Spleen (tissue), 11 donors: Measurements from ENCODE around the gene PCCA. TPM values are rescaled to one million over a fixed set of nuclear protein-coding genes. Genes with fewer than 3 reads are reported as not detected.

Experiments
- DNase-seq: peaks from one replicate; pipeline ENCODE4 v3.0.0-alpha.2; 2020
- H3K27ac ChIP-seq, 8 donors: fragments of 200-600 bp; sonication (generic) in 7 of 8; 1 replicate in 4 of 8; 2 replicates in 4 of 8; pipeline versions ENCODE4 v1.5.0 to v1.8.0; 2016 to 2021; ENCODE audit warnings: inconsistent platforms in 4 of 8, mild to moderate bottlenecking in 4 of 8, moderate library complexity in 1 of 8
- H3K27me3 ChIP-seq, 7 donors: fragments of 200-600 bp; sonication (generic) in 6 of 7; replicated peaks in 1 of 7; 1 replicate in 4 of 7; 2 replicates in 3 of 7; pipeline versions ENCODE4 v1.5.0 to v1.8.0; 2016 to 2021; ENCODE audit warnings: inconsistent platforms in 3 of 7, mild to moderate bottlenecking in 1 of 7
- H3K36me3 ChIP-seq, 6 donors: fragments of 200-600 bp; sonication (generic) in 5 of 6; 1 replicate in 4 of 6; 2 replicates in 2 of 6; pipeline versions ENCODE4 v1.5.0 to v1.8.0; 2016 to 2021; ENCODE audit warnings: inconsistent platforms in 2 of 6
- H3K4me1 ChIP-seq, 6 donors: fragments of 200-600 bp; sonication (generic) in 5 of 6; 1 replicate in 3 of 6; 2 replicates in 3 of 6; pipeline versions ENCODE4 v1.5.0 to v1.8.0; 2016 to 2021; ENCODE audit warnings: inconsistent platforms in 3 of 6
- H3K4me3 ChIP-seq, 8 donors: fragments of 200-600 bp; sonication (generic) in 7 of 8; 1 replicate in 4 of 8; 2 replicates in 4 of 8; pipeline versions ENCODE4 v1.5.0 to v1.8.0; 2016 to 2021; ENCODE audit warnings: inconsistent platforms in 4 of 8, mild to moderate bottlenecking in 4 of 8, moderate library complexity in 2 of 8
- H3K9me3 ChIP-seq, 8 donors: fragments of 200-600 bp; sonication (generic) in 7 of 8; 1 replicate in 4 of 8; 2 replicates in 4 of 8; pipeline versions ENCODE4 v1.5.0 to v1.8.0; 2016 to 2021; ENCODE audit warnings: inconsistent platforms in 4 of 8
- CTCF ChIP-seq, 11 experiments: fragments of 200-600 bp in 7 of 11; fragments of 450-650 bp in 4 of 11; sonication (generic) in 4 of 11; IDR thresholded peaks in 8 of 11; conservative IDR thresholded peaks in 3 of 11; 1 replicate in 7 of 11; 2 replicates in 4 of 11; pipeline versions ENCODE4 v1.4.0 to v1.8.0; 2016 to 2021; ENCODE audit warnings: antibody characterized with exemption in 11 of 11, inconsistent platforms in 4 of 11, mild to moderate bottlenecking in 1 of 11
- POLR2A ChIP-seq, 3 donors: fragments of 450-650 bp; IDR thresholded peaks; one replicate each; pipeline ENCODE4 v1.5.1; 2017; ENCODE audit warnings: antibody characterized with exemption in 3 of 3, mild to moderate bottlenecking in 1 of 3
- POLR2AphosphoS5 ChIP-seq, 3 donors: sonication (generic); formaldehyde crosslinking; IDR thresholded peaks; one replicate each; pipeline ENCODE4 v1.5.1; 2017; ENCODE audit warnings: antibody characterized with exemption in 3 of 3
- WGBS, 5 donors: extraction: QIAGEN DNeasy Blood & Tissue Kit in 3 of 5; methylation state at CpG; one replicate each; pipeline versions ENCODE4 v1.1.5 to v1.1.7; 2013 to 2018; 5-methylcytosine and 5-hydroxymethylcytosine counted together
- intact Hi-C: fragments of 100-400 bp; cut with DNase I; formaldehyde crosslinking; loops from one replicate; pipeline ENCODE4 v1.15.0; 2023; ENCODE audit warnings: low total_unique reads
- polyA plus RNA-seq, 3 donors: library from polyadenylated mRNA; stranded (reverse); fragments of 200-250 nt; gene quantifications; one replicate each; pipeline ENCODE4 v1.2.1, GENCODE V29; 2013
- total RNA-seq, 7 donors: library from RNA; depleted of rRNA in 3 of 7; stranded (reverse); fragments of >200 nt in 3 of 7; fragmentation: NEBNext Ultra II Directional in 4 of 7; extraction: Animal tissue kit (Norgen Biotek cat#: 25700) in 4 of 7; gene quantifications; one replicate each; pipeline versions ENCODE4 v1.1.0 to v1.2.1, GENCODE V29; 2016 to 2021
- donor health status: healthy with polysubstance abuse.
- donor health status: DM: no; HTN: no; CAD: no; lungs with moderate emphysema.
- donor health status: DM: no; HTN: no; CAD: no.
- donor health status: Bipolar disorder and iron deficiency.
- donor health status: healthy.
- donor health status: DM: no; HTN: no; CAD: no.
- donor health status: DM: yes; HTN: yes; CAD: no.

The PCCA gene
- total and polyA plus RNA-seq, 10 donors, result 9.3 to 54.9 (median 43.9) TPM

- TF ChIP-seq CTCF (IDR thresholded peaks at IDR 0.05 in 8 of 11, conservative IDR thresholded peaks at IDR 0.05 in 3 of 11) (no peak), POLR2AphosphoS5 (IDR thresholded peaks at IDR 0.05) (no peak), POLR2A (IDR thresholded peaks at IDR 0.05) (no peak)
- intact Hi-C loops, result no loop called here
- Histone ChIP-seq H3K4me3 (no peak overlapping the region), H3K27ac (no peak overlapping the region), H3K4me1 (peaks cover 0 to 10% (median 0%) of the 10 kb centered on the region in 6 donors), H3K27me3 (peaks cover 0 to 6% (median 0%) of the 10 kb centered on the region in 7 donors), H3K36me3 (peaks cover 0 to 58% (median 7%) of the 10 kb centered on the region in 6 donors), H3K9me3 (no peaks in the 10 kb centered on the region)
- WGBS, 5 donors, result 85 to 94% (median 92%) methylated on average over 19 to 27 of the region's 27 CpGs
- DNase-seq, result no peak
Observed at GRCh38 chr13:100526318-100527000, 437.6 kb downstream of the PCCA start.

DNA sequence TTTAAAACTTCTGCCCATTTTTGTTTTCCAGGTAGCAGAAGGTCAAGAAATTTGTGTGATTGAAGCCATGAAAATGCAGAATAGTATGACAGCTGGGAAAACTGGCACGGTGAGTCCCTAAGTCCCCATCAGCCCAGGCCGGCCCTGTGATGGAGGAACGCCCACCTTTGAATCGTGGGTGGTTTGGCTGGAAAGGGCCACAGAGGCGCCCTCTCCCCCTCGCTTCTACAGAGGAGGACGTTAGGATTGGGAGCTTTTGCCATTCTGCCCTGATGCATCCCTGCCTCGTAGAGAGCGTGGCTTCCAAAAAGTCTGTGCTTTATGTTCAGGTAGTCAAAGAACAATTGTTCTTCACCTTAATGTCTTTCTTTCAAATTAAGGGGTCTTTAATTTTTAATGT is 438.8 kb downstream of the PCCA start:
- TF ChIP-seq CTCF (IDR thresholded peaks at IDR 0.05 in 8 of 11, conservative IDR thresholded peaks at IDR 0.05 in 3 of 11), result no peak
- TF ChIP-seq POLR2A (IDR thresholded peaks at IDR 0.05), result no peak
- TF ChIP-seq POLR2AphosphoS5 (IDR thresholded peaks at IDR 0.05), result no peak

GRCh38 chr13:100528353-100528752 is 439.5 kb downstream of the PCCA start:
- H3K36me3 ChIP-seq, result peaks cover 0 to 74% (median 16%) of the 10 kb centered on the region in 6 donors
- 91 to 98% (median 93%) methylated on average over 9 of the region's 9 CpGs for WGBS, 5 donors
- no peaks in the 10 kb centered on the region for H3K4me1 ChIP-seq
- no peak overlapping the region for H3K4me3 ChIP-seq
- peaks cover 0 to 5% (median 0%) of the 10 kb centered on the region in 8 donors for H3K9me3 ChIP-seq
- TF ChIP-seq CTCF (IDR thresholded peaks at IDR 0.05 in 8 of 11, conservative IDR thresholded peaks at IDR 0.05 in 3 of 11), result no peak
- TF ChIP-seq POLR2A (IDR thresholded peaks at IDR 0.05), result no peak
- TF ChIP-seq POLR2AphosphoS5 (IDR thresholded peaks at IDR 0.05), result no peak
- H3K27me3 ChIP-seq, result no peaks in the 10 kb centered on the region
- intact Hi-C loops, result no loop called here
- H3K27ac ChIP-seq, result no peak overlapping the region
- DNase-seq, result no peak

More for the DNA sequence above, 438.8 kb downstream of the PCCA start:
- H3K36me3 ChIP-seq, result peaks cover 0 to 68% (median 15%) of the 10 kb centered on the region in 6 donors
- intact Hi-C loops, result no loop called here
- no peaks in the 10 kb centered on the region for H3K4me1 ChIP-seq
- 91 to 98% (median 95%) methylated on average over 9 of the region's 9 CpGs for WGBS, 5 donors
- no peak for DNase-seq
- no peak overlapping the region for H3K27ac ChIP-seq
- H3K9me3 ChIP-seq, result peaks cover 0 to 5% (median 0%) of the 10 kb centered on the region in 8 donors
- H3K4me3 ChIP-seq, result no peak overlapping the region
- peaks cover 0 to under 1% (median 0%) of the 10 kb centered on the region in 7 donors for H3K27me3 ChIP-seq

DNA sequence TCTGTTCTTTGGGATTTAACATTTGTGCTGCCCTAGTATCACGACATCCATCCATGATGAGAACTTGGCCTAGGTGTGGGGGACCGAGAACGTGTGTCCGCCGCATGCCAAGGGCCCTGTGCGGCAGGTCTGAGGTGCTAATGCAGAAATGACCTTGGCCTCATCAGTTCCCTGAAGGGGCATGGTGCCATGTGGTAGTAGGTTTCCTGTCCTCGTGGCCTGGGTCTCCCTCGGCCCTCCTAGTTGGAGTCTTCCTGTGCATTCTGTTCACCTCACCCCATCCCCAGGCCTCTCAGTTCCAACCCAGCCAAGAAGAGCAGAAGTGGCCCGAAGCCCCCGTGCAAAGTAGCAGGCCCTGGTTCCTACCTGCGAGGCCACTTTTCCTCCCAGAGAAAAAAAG is 439.9 kb downstream of the PCCA start:
- H3K4me3 ChIP-seq, result no peak overlapping the region
- intact Hi-C loops, result no loop called here
- H3K27ac ChIP-seq, result no peak overlapping the region
- H3K4me1 ChIP-seq, result no peaks in the 10 kb centered on the region
- 84 to 94% (median 88%) methylated on average over 11 of the region's 11 CpGs for WGBS, 5 donors
- TF ChIP-seq CTCF (IDR thresholded peaks at IDR 0.05 in 8 of 11, conservative IDR thresholded peaks at IDR 0.05 in 3 of 11), result no peak
- TF ChIP-seq POLR2A (IDR thresholded peaks at IDR 0.05), result no peak
- no peak for TF ChIP-seq POLR2AphosphoS5 (IDR thresholded peaks at IDR 0.05)
- DNase-seq, result no peak
- no peaks in the 10 kb centered on the region for H3K27me3 ChIP-seq
- peaks cover 0 to 74% (median 16%) of the 10 kb centered on the region in 6 donors for H3K36me3 ChIP-seq
- peaks cover 0 to 5% (median 0%) of the 10 kb centered on the region in 8 donors for H3K9me3 ChIP-seq
